CD4-positive, alpha-beta T cell treated with Interferon alpha-2 for 1 hour (primary cell): ENCODE data around the gene PRAMEF13.
"Not testable (repeated sequence)": the region's sequence is repeated elsewhere in the genome, so short reads cannot be mapped to it uniquely, and the experiment has no call there.

Source experiments
- DNase-seq, 2 donors: peaks; one replicate each; pipeline ENCODE4 v3.0.0-alpha.2; 2020 to 2022

The PRAMEF13 gene, protein sequence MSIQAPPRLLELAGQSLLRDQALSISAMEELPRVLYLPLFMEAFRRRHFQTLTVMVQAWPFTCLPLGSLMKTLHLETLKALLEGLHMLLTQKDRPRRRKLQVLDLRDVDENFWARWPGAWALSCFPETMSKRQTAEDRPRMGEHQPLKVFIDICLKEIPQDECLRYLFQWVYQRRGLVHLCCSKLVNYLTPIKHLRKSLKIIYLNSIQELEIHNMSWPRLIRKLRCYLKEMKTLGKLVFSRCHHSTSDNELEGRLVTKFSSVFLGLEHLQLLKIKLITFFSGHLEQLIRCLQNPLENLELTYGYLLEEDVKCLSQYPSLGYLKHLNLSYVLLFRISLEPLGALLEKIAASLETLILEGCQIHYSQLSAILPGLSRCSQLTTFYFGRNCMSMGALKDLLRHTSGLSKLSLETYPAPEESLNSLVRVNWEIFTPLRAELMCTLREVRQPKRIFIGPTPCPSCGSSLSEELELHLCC

GRCh38 chr1:13201309-13201708 lies at the start of gene PRAMEF13:
TSS of gene PRAMEF13 (minus strand) at chr1:13201409. CDS start at chr1:13199589, 1,820 bp downstream.
- DNase-seq, result not testable (repeated sequence)

DNA sequence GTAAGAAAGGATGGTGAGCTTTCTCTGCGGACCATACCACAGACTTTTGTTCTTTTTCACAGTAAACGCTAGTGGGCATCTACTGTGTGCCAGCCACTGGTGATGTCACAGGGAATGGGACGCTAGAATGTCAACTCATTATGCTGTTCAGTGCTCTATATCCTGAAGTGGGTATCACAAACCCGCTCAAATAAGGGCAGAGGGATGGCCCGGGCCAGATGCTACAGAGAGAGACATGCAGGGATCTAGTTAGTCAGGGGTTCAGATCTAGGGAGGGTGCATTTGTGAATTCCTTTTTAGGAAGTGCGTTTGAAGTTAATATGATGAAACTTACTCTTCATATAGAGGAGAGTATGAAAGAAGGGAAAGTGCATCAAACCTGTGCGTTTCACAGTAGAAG lies 45.9 kb upstream of the PRAMEF13 start:
- DNase-seq, result not testable (repeated sequence)

- DNase-seq, result not testable (repeated sequence)
These were observed 45.3 kb upstream of the PRAMEF13 start for GRCh38 chr1:13246554-13246871.

DNA sequence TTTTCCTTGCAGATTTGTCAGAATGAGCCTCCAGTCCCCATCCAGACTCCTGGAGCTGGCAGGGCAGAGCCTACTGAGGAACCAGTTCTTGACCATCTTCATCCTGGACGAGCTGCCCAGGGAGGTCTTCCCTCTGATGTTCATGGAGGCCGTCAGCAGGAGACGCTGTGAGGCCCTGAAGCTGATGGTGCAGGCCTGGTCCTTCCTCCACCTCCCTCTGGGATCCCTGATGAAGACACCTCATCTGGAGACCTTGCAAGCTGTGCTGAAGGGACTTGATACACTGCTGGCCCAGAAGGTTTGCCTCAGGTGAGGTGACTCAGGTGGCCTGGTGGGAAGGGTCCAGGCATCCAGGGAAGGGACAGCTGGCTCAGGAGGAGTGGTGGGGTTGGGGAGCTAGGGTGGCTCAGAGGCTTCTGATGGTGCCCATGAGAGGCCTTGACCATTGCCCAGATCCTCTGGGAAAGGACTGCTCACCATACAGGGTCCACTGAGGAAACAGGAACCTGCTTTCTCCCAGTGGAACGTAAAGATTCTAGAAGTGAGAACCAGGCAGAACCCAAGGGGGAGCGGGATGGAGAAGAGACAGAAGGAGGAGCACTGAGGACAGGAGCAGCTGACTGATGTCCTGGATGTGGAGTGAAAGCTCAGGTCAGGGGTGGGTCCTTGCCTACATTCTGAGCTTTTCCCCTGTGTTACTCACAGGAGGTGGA lies 44.8 kb upstream of the PRAMEF13 start:
- not testable (repeated sequence) for DNase-seq

DNA sequence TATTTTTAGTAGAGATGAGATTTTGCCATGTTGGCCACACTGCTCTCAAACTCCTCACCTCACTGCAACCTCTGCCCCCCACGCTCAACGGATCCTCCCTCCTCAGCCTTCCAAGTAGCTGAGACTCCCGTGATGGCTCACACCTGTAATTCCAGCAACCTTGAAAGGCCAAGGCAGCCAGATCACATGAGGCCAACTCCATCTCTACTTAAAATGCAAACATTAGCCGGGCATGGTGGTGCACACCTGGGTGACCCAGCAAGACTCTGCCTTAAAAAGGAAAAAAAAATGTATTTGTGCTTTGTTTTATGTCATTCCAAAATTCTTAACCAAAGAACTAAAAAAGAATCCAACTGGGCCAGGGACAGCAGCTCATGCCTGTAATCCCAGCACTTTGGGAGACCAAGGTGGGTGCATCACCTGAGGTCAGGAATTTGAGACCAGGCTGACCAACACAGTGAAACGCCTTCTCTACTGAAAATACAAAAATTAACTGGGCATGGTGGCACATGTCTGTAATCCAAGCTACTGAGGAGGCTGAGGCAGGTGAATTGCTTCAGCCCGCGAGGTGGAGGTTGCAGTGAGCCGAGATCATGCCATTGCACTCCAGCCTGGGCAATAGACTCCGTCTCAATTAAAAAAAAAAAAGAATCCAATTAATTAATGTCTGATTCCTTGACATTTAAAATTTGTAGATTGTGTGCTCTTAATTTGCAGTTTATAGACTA lies 42.5 kb upstream of the PRAMEF13 start:
- not testable (repeated sequence) for DNase-seq

GRCh38 chr1:13239633-13240032 lies 38.4 kb upstream of the PRAMEF13 start:
- DNase-seq, result not testable (repeated sequence)

GRCh38 chr1:13237572-13237971 lies 36.4 kb upstream of the PRAMEF13 start:
- not testable (repeated sequence) for DNase-seq

DNA sequence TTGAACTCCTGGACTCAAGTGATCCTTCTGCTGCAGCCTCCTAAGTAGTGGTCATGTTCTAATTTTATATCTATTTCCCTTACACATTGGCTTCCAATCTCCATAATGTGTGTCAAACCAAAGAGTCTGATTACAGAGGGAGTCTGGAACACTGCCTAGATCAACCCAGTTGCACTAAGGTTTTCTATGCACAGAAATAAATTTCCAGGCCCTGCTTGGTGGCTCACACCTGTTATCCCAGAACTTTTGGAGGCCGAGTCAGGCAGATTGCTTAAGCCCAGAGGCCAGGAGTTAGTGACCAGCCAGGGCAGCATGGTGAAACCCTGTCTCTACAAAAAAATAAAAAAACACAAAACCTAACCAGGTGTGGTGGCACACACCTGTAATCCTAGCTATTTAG lies 32.8 kb upstream of the PRAMEF13 start:
- not testable (repeated sequence) for DNase-seq

GRCh38 chr1:13232056-13232455 lies 30.8 kb upstream of the PRAMEF13 start:
- not testable (repeated sequence) for DNase-seq

DNA sequence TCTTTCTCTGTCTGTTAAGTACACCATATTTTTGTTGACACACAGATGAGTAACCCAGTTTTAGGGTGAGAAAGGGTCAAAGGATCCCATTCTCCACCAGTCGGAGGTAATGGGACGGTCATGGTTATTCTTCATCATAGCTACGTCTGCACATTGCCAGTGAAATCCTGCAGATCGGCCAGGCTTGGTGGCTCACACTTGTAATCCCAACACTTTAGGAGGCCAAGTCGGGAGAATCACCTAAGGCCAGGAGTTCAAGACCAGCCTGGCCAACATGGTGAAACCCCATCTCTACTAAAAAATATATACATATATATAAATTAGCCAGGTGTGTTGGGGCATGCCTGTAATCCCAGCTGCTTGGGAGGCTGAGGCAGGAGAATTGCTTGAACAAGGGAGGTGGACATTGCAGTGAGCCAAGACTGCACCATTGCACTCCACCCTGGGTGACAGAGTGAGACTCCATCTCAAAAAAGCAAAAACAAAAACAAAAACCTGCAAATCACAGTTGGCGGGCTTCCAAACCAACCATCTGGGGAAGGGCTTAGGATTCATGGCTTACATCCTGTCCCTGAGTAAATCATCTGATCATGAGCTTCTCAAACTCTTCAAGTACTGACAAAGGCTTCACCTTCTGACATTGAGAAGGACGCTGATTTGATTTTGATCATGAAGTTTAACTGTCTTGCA lies 30.0 kb upstream of the PRAMEF13 start:
- DNase-seq, result not testable (repeated sequence)

GRCh38 chr1:13230601-13231000 lies 29.4 kb upstream of the PRAMEF13 start:
- DNase-seq, result not testable (repeated sequence)

GRCh38 chr1:13230096-13230495 lies 28.9 kb upstream of the PRAMEF13 start:
- DNase-seq, result not testable (repeated sequence)

GRCh38 chr1:13228343-13228781 lies 27.2 kb upstream of the PRAMEF13 start:
- peak in 1 of 2 donors; percentile 28 for DNase-seq

GRCh38 chr1:13227271-13228055 lies 26.3 kb upstream of the PRAMEF13 start:
- DNase-seq, result not testable (repeated sequence)

GRCh38 chr1:13225675-13226204 lies 24.5 kb upstream of the PRAMEF13 start, which contains the start of gene PRAMEF18:
TSS of gene PRAMEF18 (minus strand) at chr1:13226154. CDS start at chr1:13226106, 48 bp downstream.
- DNase-seq, result not testable (repeated sequence)

GRCh38 chr1:13224480-13225060 lies 23.4 kb upstream of the PRAMEF13 start:
- no peak for DNase-seq

GRCh38 chr1:13222788-13223187 lies 21.6 kb upstream of the PRAMEF13 start:
- DNase-seq, result not testable (repeated sequence)

GRCh38 chr1:13219203-13219602 lies 18.0 kb upstream of the PRAMEF13 start:
- not testable (repeated sequence) for DNase-seq

GRCh38 chr1:13216619-13217018 lies 15.4 kb upstream of the PRAMEF13 start:
- not testable (repeated sequence) for DNase-seq

DNA sequence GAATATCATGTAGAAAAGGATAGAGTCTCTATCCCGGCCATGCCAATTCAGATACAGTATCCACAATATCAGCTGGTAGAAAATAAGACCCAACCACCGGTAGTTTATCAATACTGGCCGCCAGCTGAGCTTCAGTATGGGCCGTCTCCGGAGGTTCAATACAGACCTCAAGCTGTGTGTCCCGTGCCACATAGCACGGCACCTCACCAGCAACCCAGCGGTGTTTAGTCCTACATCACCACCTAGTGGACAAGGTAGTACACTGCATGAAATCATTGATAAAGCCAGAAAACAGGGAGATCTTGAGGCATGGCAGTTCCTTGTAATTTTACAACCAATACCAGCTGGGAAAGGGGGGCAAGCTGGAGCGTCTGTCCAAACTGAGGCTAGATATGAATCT lies 7.5 kb upstream of the PRAMEF13 start:
- DNase-seq, result not testable (repeated sequence)

- DNase-seq, result not testable (repeated sequence)
These were observed 29.7 kb downstream of the PRAMEF13 start, which contains the start of gene PRAMEF9 for GRCh38 chr1:13171548-13171947. TSS of gene PRAMEF9 (plus strand) at chr1:13171848. CDS start at chr1:13175281, 3,433 bp downstream.
